Measurements from ENCODE around the gene TRAK1. TPM values are rescaled to one million over a fixed set of nuclear protein-coding genes. Genes with fewer than 3 reads are reported as not detected.

Gene TRAK1
- total RNA-seq, 1 experiment from 2014 or later = 41.0 TPM

DNA sequence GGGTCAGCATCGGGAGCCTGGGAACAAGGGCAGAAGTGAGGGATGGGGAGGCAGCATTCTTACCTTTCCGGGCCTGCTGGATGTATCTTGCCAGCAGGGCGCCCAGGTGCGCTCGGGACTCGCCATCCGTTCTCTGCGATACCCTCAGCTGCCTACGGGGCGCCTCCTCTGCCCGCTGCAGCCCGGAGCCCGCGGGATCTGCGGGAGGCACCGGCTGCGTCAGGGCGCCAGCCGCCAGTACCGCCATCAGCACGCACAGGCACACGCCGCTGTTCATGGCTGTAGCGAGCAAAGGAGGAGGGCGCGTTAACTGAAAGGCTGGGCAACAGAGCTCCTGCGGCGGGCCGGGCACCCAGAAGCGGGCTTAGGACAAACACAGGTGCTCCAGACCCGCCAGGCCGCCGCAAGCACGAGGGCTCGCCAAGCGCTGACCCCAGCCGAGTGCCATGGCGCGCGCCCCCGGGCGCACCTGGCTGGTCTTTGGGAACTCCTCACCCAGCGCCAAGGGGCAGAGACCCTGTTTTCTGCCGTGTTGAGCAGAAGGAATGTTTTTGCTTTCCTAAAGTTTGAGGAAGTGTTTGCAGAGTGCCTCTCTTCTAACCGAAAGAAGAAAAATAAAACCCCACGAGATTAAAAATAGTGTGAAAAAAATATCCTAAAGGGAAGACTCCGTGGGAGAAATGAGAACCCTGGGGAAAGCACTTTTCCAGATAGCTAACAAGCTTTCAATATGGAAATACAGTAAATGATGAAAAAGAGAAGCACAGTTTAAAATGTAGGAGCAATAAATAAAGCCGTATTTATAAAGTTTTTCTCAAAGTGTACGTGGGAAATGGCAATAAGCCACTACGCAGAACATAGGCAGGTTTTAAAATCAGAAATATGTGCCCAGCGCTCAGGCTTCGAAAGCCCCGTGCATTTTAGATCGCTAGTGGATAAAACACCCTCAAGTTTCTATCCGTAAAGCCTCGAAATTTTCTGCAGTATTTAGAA is 172.5 kb downstream of the TRAK1 start:
- CTCF ChIA-PET = interaction anchor here (0.5 to 6.3 kb wide), 12 partner anchors 9 to 277 kb away, joined by 3 to 24 read pairs (median 4); partner anchors contain the start of gene VIPR1
- DNase-seq (ENCODE audit: low spot score) = peak; percentile 68
- TF ChIP-seq, protein P1, sequence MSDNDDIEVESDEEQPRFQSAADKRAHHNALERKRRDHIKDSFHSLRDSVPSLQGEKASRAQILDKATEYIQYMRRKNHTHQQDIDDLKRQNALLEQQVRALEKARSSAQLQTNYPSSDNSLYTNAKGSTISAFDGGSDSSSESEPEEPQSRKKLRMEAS (CRISPR knock-in tag; IDR thresholded peaks at IDR 0.05) = peak; percentile 47; the same call in 1 of the 2 replicates
- TF ChIP-seq TEAD4 (CRISPR knock-in tag; IDR thresholded peaks at IDR 0.05) (no peak), MXD4 (CRISPR knock-in tag; IDR thresholded peaks at IDR 0.05; ENCODE audit: borderline replicate concordance) (no peak), ETV6 (CRISPR knock-in tag; IDR thresholded peaks at IDR 0.05) (peak; percentile 29; the same call in 1 of the 2 replicates), NR2C2 (CRISPR knock-in tag; IDR thresholded peaks at IDR 0.05) (no peak), RORB (CRISPR knock-in tag; IDR thresholded peaks at IDR 0.05) (no peak), FOXP1 (CRISPR knock-in tag; IDR thresholded peaks at IDR 0.05; ENCODE audit: borderline replicate concordance) (no peak), JUN (CRISPR knock-in tag; IDR thresholded peaks at IDR 0.05) (no peak), ZNF317 (CRISPR knock-in tag; IDR thresholded peaks at IDR 0.05; ENCODE audit: borderline replicate concordance, low read depth) (no peak), ELF4 (CRISPR knock-in tag; IDR thresholded peaks at IDR 0.05; ENCODE audit: low read depth) (no peak), GRHL2 (CRISPR knock-in tag; IDR thresholded peaks at IDR 0.05; ENCODE audit: insufficient replicate concordance, severe bottlenecking) (no peak)
- TF ChIP-seq, protein P2, sequence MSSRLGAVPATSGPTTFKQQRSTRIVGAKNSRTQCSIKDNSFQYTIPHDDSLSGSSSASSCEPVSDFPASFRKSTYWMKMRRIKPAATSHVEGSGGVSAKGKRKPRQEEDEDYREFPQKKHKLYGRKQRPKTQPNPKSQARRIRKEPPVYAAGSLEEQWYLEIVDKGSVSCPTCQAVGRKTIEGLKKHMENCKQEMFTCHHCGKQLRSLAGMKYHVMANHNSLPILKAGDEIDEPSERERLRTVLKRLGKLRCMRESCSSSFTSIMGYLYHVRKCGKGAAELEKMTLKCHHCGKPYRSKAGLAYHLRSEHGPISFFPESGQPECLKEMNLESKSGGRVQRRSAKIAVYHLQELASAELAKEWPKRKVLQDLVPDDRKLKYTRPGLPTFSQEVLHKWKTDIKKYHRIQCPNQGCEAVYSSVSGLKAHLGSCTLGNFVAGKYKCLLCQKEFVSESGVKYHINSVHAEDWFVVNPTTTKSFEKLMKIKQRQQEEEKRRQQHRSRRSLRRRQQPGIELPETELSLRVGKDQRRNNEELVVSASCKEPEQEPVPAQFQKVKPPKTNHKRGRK (CRISPR knock-in tag; IDR thresholded peaks at IDR 0.05; ENCODE audit: borderline replicate concordance) = no peak
- TF ChIP-seq, protein P3, sequence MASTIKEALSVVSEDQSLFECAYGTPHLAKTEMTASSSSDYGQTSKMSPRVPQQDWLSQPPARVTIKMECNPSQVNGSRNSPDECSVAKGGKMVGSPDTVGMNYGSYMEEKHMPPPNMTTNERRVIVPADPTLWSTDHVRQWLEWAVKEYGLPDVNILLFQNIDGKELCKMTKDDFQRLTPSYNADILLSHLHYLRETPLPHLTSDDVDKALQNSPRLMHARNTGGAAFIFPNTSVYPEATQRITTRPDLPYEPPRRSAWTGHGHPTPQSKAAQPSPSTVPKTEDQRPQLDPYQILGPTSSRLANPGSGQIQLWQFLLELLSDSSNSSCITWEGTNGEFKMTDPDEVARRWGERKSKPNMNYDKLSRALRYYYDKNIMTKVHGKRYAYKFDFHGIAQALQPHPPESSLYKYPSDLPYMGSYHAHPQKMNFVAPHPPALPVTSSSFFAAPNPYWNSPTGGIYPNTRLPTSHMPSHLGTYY (CRISPR knock-in tag; IDR thresholded peaks at IDR 0.05) = no peak
- TF ChIP-seq, protein P4, sequence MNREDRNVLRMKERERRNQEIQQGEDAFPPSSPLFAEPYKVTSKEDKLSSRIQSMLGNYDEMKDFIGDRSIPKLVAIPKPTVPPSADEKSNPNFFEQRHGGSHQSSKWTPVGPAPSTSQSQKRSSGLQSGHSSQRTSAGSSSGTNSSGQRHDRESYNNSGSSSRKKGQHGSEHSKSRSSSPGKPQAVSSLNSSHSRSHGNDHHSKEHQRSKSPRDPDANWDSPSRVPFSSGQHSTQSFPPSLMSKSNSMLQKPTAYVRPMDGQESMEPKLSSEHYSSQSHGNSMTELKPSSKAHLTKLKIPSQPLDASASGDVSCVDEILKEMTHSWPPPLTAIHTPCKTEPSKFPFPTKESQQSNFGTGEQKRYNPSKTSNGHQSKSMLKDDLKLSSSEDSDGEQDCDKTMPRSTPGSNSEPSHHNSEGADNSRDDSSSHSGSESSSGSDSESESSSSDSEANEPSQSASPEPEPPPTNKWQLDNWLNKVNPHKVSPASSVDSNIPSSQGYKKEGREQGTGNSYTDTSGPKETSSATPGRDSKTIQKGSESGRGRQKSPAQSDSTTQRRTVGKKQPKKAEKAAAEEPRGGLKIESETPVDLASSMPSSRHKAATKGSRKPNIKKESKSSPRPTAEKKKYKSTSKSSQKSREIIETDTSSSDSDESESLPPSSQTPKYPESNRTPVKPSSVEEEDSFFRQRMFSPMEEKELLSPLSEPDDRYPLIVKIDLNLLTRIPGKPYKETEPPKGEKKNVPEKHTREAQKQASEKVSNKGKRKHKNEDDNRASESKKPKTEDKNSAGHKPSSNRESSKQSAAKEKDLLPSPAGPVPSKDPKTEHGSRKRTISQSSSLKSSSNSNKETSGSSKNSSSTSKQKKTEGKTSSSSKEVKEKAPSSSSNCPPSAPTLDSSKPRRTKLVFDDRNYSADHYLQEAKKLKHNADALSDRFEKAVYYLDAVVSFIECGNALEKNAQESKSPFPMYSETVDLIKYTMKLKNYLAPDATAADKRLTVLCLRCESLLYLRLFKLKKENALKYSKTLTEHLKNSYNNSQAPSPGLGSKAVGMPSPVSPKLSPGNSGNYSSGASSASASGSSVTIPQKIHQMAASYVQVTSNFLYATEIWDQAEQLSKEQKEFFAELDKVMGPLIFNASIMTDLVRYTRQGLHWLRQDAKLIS (CRISPR knock-in tag; IDR thresholded peaks at IDR 0.05; ENCODE audit: borderline replicate concordance) = no peak
- TF ChIP-seq, protein P5, sequence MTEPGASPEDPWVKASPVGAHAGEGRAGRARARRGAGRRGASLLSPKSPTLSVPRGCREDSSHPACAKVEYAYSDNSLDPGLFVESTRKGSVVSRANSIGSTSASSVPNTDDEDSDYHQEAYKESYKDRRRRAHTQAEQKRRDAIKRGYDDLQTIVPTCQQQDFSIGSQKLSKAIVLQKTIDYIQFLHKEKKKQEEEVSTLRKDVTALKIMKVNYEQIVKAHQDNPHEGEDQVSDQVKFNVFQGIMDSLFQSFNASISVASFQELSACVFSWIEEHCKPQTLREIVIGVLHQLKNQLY (CRISPR knock-in tag; IDR thresholded peaks at IDR 0.05) = no peak
- TF ChIP-seq, protein P6, sequence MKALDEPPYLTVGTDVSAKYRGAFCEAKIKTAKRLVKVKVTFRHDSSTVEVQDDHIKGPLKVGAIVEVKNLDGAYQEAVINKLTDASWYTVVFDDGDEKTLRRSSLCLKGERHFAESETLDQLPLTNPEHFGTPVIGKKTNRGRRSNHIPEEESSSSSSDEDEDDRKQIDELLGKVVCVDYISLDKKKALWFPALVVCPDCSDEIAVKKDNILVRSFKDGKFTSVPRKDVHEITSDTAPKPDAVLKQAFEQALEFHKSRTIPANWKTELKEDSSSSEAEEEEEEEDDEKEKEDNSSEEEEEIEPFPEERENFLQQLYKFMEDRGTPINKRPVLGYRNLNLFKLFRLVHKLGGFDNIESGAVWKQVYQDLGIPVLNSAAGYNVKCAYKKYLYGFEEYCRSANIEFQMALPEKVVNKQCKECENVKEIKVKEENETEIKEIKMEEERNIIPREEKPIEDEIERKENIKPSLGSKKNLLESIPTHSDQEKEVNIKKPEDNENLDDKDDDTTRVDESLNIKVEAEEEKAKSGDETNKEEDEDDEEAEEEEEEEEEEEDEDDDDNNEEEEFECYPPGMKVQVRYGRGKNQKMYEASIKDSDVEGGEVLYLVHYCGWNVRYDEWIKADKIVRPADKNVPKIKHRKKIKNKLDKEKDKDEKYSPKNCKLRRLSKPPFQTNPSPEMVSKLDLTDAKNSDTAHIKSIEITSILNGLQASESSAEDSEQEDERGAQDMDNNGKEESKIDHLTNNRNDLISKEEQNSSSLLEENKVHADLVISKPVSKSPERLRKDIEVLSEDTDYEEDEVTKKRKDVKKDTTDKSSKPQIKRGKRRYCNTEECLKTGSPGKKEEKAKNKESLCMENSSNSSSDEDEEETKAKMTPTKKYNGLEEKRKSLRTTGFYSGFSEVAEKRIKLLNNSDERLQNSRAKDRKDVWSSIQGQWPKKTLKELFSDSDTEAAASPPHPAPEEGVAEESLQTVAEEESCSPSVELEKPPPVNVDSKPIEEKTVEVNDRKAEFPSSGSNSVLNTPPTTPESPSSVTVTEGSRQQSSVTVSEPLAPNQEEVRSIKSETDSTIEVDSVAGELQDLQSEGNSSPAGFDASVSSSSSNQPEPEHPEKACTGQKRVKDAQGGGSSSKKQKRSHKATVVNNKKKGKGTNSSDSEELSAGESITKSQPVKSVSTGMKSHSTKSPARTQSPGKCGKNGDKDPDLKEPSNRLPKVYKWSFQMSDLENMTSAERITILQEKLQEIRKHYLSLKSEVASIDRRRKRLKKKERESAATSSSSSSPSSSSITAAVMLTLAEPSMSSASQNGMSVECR (CRISPR knock-in tag; IDR thresholded peaks at IDR 0.05; ENCODE audit: borderline replicate concordance) = no peak
- TF ChIP-seq, protein P7, sequence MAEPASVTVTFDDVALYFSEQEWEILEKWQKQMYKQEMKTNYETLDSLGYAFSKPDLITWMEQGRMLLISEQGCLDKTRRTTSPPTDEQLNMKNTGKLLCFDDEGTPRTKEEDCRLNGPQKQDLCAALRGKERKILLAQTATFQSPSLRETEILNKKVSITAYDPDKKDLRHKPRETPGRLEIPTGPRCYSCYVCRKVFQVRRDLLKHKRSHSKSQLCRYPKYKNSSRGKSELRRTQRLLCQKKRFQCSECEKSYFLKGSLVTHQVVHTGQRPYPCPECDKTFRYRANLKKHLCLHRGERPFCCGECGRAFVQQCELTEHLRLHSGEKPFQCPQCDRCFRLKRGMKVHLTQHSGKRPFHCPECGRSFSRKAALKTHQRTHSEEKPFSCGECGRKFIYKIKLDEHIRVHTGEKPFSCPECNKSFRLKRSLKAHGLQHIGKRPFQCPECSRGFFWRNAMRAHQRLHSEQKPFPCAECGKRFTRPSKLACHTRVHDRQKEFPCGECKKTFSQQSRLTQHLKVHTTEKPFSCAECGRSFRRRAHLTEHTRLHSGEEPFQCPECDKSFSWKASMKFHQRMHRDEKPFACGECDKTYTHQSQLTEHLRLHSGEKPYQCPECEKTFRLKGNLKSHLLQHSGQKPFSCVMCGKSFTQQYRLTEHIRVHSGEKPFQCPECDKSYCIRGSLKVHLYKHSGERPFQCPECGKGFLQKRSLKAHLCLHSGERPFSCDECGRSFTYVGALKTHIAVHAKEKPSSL (CRISPR knock-in tag; conservative IDR thresholded peaks at IDR 0.05) = no peak
- TF ChIP-seq, protein P8, sequence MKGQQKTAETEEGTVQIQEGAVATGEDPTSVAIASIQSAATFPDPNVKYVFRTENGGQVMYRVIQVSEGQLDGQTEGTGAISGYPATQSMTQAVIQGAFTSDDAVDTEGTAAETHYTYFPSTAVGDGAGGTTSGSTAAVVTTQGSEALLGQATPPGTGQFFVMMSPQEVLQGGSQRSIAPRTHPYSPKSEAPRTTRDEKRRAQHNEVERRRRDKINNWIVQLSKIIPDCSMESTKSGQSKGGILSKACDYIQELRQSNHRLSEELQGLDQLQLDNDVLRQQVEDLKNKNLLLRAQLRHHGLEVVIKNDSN (CRISPR knock-in tag; IDR thresholded peaks at IDR 0.05) = no peak

More for the DNA sequence above, 172.5 kb downstream of the TRAK1 start:
- Mint-ChIP-seq H3K9me3 (no peaks in the 10 kb centered on the region), H3K36me3 (no peaks in the 10 kb centered on the region), H3K4me1 (peaks cover 18% of the 10 kb centered on the region), H3K27me3 (ENCODE audit: low read depth) (peaks cover 52% of the 10 kb centered on the region), H3K27ac (no peak overlapping the region), H3K4me3 (peak overlapping the region; percentile 63)
- POLR2A ChIA-PET = interaction anchor here (0.5 kb wide), 1 partner anchor 189 kb away, joined by 3 read pairs; no protein-coding TSS in a partner anchor
- peak; percentile 83 for ATAC-seq
